T1000 (cell line): ENCODE data around the gene TBC1D10A.
"Not testable (repeated sequence)": the region's sequence is repeated elsewhere in the genome, so short reads cannot be mapped to it uniquely, and the experiment has no call there.

Experiments
- DNase-seq: peaks from one replicate; lab custom pipeline; 2025; ENCODE audit warnings: mixed read lengths; lab: John Stamatoyannopoulos, UW

The TBC1D10A gene

GRCh38 chr22:30347255-30347892 is 20.6 kb upstream of the TBC1D10A start:
- no peak for DNase-seq

- no peak for DNase-seq
Observed at GRCh38 chr22:30344447-30345200, 17.9 kb upstream of the TBC1D10A start.

GRCh38 chr22:30340911-30341685 is 14.4 kb upstream of the TBC1D10A start:
- no peak for DNase-seq

- DNase-seq = no peak
Observed at GRCh38 chr22:30338802-30339201, 12.1 kb upstream of the TBC1D10A start.

- DNase-seq = not testable (repeated sequence)
Observed at GRCh38 chr22:30338341-30338740, 11.6 kb upstream of the TBC1D10A start.

- DNase-seq = no peak
Observed at GRCh38 chr22:30337461-30337778, 10.7 kb upstream of the TBC1D10A start.

GRCh38 chr22:30336752-30337460 is 10.2 kb upstream of the TBC1D10A start:
- no peak for DNase-seq

GRCh38 chr22:30335236-30335635 is 8.5 kb upstream of the TBC1D10A start:
- no peak for DNase-seq

GRCh38 chr22:30334646-30335045 is 7.9 kb upstream of the TBC1D10A start:
- no peak for DNase-seq

- no peak for DNase-seq
Observed at GRCh38 chr22:30333707-30334087, 7.0 kb upstream of the TBC1D10A start.

GRCh38 chr22:30332994-30333706 is 6.4 kb upstream of the TBC1D10A start:
- DNase-seq = no peak

GRCh38 chr22:30332551-30332950 is 5.8 kb upstream of the TBC1D10A start:
- DNase-seq = no peak

GRCh38 chr22:30328466-30329049 is 1.8 kb upstream of the TBC1D10A start:
- DNase-seq = no peak

- DNase-seq = no peak
Observed at GRCh38 chr22:30327864-30328345, 1.2 kb upstream of the TBC1D10A start.

- DNase-seq = no peak
Observed at GRCh38 chr22:30326255-30326705, 461 bp downstream of the TBC1D10A start.

- DNase-seq = no peak
Observed at GRCh38 chr22:30325724-30326254, 952 bp downstream of the TBC1D10A start.

GRCh38 chr22:30325065-30325720 is 1.5 kb downstream of the TBC1D10A start:
- no peak for DNase-seq

- no peak for DNase-seq
Observed at GRCh38 chr22:30324014-30324730, 2.6 kb downstream of the TBC1D10A start.

GRCh38 chr22:30323246-30323645 is 3.5 kb downstream of the TBC1D10A start:
- no peak for DNase-seq

- DNase-seq = no peak
Observed at GRCh38 chr22:30321461-30321860, 5.3 kb downstream of the TBC1D10A start.
